Measurements from ENCODE around the gene NUCB1. TPM values are rescaled to one million over a fixed set of nuclear protein-coding genes. Genes with fewer than 3 reads are reported as not detected.

The NUCB1 gene
- total RNA-seq, 1 donor from 2014 or later: 97.8 TPM

GRCh38 chr19:48963371-48964204 lies 63.5 kb downstream of the NUCB1 start:
- peak; percentile 58 for DNase-seq

DNA sequence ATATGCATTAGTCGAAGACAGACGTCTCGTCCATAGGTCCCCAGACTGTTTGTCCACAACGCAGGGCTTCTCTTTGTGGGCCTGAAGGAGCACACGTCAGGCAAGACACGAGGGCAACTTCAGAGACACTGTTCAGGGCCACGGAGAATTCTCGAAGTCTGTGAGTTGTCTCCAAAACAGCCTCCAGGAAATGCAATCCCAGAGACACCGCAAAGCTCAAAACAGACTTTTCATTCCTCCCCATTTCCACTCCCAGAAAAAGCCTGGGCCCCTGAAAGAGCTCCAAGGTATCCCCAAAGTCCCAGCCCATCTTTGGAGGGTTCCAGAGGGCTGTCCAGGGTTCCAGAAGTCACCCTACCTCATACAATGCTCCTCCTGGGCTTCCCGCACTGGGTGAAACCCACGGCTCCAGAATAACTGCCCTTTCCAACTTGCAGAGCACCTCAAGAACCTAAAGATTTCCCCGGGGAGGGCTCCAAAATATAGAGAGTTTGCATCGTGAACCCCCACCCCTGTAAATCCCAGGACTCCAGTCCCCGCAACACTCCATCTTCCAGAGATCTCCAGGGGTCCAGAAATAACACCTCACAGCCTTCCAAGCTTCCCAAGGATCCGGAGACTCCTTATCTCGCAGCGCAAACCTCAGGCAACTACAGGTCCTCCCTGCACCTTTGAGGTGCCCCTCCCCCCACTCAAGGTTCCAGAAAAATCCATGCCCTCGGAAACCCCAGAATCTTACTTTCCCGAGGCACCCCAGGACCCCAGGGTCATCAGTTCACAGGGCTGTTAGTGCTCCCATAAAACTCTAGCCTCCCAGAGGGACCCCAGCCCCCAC lies 64.3 kb downstream of the NUCB1 start:
- DNase-seq: no peak

GRCh38 chr19:48965040-48965805 lies 65.1 kb downstream of the NUCB1 start, which contains the start of gene FTL:
Gene FTL, plus strand, starts transcription at chr19:48965309. Its CDS starts 199 bp downstream, at chr19:48965508.
- DNase-seq: peak; percentile 94

GRCh38 chr19:48965806-48966540 lies 65.9 kb downstream of the NUCB1 start:
- peak; percentile 67 for DNase-seq

DNA sequence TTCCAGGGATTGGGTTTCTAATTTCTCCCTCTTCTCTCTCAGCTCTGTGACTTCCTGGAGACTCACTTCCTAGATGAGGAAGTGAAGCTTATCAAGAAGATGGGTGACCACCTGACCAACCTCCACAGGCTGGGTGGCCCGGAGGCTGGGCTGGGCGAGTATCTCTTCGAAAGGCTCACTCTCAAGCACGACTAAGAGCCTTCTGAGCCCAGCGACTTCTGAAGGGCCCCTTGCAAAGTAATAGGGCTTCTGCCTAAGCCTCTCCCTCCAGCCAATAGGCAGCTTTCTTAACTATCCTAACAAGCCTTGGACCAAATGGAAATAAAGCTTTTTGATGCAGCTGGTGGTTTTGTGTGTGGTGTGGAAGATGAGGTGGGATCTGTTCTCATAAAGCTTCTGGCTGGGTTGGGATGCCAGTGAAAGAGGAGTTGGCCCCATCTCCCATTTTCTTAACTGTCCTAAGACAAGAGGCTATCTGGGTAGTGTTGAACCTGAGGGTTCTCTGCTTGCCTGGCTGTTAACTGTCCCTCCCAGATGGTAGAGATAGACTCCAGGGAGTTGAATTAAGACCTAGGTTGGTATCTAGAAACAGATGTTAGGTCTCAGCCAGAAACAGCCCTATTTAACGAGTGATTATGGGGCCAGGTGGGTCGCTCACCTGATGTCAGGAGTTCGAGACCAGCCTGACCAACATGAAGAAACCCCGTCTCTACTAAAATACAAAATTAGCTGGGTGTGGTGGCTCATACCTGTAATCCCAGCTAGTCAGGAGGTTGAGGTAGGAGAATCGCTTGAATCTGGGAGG lies 66.6 kb downstream of the NUCB1 start:
- no peak for DNase-seq

- no peak for DNase-seq
Measured at GRCh38 chr19:48967346-48968178, 67.5 kb downstream of the NUCB1 start.

DNA sequence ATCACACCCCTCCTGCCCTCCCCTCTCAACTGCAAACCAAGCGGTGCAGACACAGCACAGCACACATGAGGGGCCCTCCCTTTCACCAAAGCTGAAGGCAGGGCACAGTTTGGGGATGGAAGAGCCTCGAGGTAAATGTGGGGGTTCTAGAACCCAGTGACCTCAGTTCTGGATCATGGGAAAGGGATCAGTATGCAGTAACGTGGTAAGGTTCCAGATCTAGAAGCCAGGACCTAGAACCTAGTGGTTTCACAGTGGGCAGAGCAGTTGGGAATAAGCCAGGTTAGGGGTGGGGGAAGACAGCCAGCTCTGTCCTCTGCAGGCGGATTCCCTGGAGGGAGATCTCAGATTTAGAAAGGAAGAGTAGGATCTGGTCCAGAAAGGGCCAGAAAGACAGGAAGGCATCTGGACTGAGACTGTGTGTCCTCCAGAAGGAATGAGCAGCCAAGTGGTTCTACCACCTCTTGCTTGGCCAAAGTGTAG lies 68.1 kb downstream of the NUCB1 start:
- DNase-seq: no peak

GRCh38 chr19:48968813-48969218 lies 68.7 kb downstream of the NUCB1 start:
- DNase-seq: no peak

DNA sequence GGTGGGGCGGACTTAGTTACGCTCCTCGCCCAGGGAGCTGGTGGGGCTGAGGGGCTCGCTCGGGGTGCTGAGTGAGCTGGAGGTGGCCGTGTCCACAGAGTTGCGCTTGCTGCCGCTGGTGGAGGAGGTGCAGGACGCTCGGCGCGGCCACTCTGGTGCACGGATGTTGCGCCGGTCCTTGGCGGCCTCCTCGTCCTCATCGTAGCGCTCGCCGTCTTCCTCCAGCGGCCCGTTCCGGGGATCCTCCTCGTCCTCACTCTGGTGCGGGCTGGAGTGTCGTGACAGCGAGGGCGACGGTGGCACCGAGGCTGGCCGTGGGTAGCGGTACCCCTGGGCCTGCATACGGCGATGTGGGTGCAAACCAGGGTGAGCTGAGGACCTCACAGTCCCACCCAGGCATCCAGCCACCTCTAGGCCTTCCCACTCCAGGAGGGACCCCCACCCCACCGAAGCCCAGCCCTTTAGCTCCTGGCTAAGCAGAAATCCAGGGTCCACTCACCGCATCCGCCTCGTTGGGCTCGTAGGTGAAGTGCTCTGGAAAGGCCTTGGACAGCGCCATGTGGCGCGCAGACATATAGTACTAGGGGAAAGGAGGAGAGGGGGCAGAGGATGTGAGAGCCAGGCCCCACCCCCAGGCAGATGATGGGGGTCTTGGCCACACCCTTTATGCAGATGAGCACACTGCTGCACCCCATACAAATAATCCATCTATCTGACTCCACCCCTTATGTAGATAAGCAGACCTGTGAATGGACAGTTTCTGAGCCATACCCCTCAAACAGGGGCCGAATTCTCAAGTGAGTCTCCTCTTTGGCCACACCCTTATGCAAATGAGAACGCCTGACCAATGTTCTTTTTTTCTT lies 69.4 kb downstream of the NUCB1 start:
- DNase-seq: no peak

DNA sequence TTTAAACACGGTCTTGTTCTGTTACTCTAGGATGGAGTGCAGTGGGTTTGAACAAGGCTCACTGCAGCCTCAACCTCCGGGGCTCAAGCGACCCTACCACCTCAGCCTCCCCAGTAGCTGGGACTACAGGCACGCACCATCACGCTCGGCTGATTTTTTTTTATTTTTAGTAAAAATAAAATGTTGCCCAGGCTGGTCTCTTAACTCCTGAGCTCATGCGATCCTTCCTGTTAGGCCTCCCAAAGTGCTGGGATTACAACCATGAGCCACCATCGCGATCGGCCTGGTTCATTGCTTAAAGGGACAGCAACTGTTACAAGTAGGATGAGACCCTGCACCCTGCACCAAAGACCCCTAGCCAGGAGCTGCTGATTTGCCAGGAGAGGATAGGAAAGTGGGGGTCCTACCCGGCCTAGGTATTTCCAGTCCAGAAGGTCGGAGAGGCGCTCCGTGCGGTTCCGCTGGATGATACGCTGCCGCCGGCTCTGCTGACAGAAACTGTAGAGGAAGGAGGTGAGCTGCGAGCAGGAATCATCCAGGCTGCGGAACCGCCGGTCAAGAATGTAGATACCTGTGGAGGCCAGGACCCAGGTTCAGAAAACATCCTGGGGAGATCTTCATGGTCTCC lies 70.1 kb downstream of the NUCB1 start:
- DNase-seq: no peak

DNA sequence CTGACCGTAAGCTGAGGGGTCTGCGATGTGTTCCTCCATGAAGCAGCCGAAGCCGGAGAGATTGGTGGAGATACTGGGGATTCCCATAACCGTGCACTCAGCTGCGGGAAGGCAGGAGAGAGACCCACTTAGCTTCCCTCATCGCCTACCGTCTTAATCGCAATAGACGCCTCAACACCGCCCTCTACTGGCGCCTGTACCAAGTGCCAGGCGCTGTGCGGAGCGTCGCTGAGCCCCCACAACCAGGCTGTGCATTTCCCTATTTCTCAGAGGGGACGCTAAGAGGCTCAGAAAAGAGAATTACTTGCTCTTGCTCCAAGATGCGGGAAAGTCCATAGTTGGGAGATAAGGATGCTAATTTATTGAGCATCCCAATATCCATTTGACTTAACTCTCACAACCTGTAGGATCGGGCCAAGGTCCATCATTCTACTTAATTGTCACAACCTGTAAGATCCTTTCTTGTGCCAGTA lies 70.8 kb downstream of the NUCB1 start:
- DNase-seq: peak; percentile 56

Small RNA genes lying within 50 kb of the gene (small RNA-seq; reads per million reads assigned to genes)
- not detected for gene AC026803.1 (ENCODE audit: low replicate concordance)

Other genes with a start within 250 kb of the NUCB1 start
- gene NTN5, start 227.3 kb upstream of the NUCB1 start, total RNA-seq: 0.30 TPM
- 0.59 TPM for gene FUT2, start 204.3 kb upstream of the NUCB1 start, total RNA-seq
- gene MAMSTR, start 180.6 kb upstream of the NUCB1 start, total RNA-seq: 1.7 TPM
- gene RASIP1, start 159.7 kb upstream of the NUCB1 start, total RNA-seq: 6.5 TPM
- gene IZUMO1, start 153.4 kb upstream of the NUCB1 start, total RNA-seq: 0.10 TPM
- 2.9 TPM for gene FUT1, start 147.7 kb upstream of the NUCB1 start, total RNA-seq
- gene FGF21, start 144.8 kb upstream of the NUCB1 start, total RNA-seq: not detected
- 19.0 TPM for gene BCAT2, start 89.3 kb upstream of the NUCB1 start, total RNA-seq
- 3.4 TPM for gene HSD17B14, start 63.8 kb upstream of the NUCB1 start, total RNA-seq
- 8.4 TPM for gene PLEKHA4, start 31.7 kb upstream of the NUCB1 start, total RNA-seq
- 58.4 TPM for gene PPP1R15A, start 27.9 kb upstream of the NUCB1 start, total RNA-seq
- gene TULP2, start 1.6 kb upstream of the NUCB1 start, total RNA-seq: 0.10 TPM
- not detected for gene DHDH, start 33.4 kb downstream of the NUCB1 start, total RNA-seq
- 22.9 TPM for gene BAX, start 54.6 kb downstream of the NUCB1 start, total RNA-seq
- 828 TPM for gene FTL, start 65.0 kb downstream of the NUCB1 start, total RNA-seq
- 42.4 TPM for gene GYS1, start 93.0 kb downstream of the NUCB1 start, total RNA-seq
- gene RUVBL2, start 93.6 kb downstream of the NUCB1 start, total RNA-seq: 58.9 TPM
- not detected for gene LHB, start 116.8 kb downstream of the NUCB1 start, total RNA-seq
- gene CGB3, start 124.0 kb downstream of the NUCB1 start, total RNA-seq: not detected
- gene CGB2, start 131.6 kb downstream of the NUCB1 start, total RNA-seq: not detected
- not detected for gene CGB1, start 136.6 kb downstream of the NUCB1 start, total RNA-seq
- gene CGB5, start 143.5 kb downstream of the NUCB1 start, total RNA-seq: not detected
- gene CGB8, start 148.8 kb downstream of the NUCB1 start, total RNA-seq: not detected
- 0.49 TPM for gene CGB7, start 157.4 kb downstream of the NUCB1 start, total RNA-seq
- 1.9 TPM for gene NTF4, start 164.5 kb downstream of the NUCB1 start, total RNA-seq
- 0.79 TPM for gene KCNA7, start 172.4 kb downstream of the NUCB1 start, total RNA-seq
- 121 TPM for gene SNRNP70, start 185.1 kb downstream of the NUCB1 start, total RNA-seq
- gene LIN7B, start 214.1 kb downstream of the NUCB1 start, total RNA-seq: 8.6 TPM
- 0.30 TPM for gene C19orf73, start 218.8 kb downstream of the NUCB1 start, total RNA-seq
- 12.3 TPM for gene PPFIA3, start 219.2 kb downstream of the NUCB1 start, total RNA-seq

Data from skin of body (tissue), 3 donors.